ENCODE data around the gene PIPOX.

- TF ChIP-seq, protein P1, sequence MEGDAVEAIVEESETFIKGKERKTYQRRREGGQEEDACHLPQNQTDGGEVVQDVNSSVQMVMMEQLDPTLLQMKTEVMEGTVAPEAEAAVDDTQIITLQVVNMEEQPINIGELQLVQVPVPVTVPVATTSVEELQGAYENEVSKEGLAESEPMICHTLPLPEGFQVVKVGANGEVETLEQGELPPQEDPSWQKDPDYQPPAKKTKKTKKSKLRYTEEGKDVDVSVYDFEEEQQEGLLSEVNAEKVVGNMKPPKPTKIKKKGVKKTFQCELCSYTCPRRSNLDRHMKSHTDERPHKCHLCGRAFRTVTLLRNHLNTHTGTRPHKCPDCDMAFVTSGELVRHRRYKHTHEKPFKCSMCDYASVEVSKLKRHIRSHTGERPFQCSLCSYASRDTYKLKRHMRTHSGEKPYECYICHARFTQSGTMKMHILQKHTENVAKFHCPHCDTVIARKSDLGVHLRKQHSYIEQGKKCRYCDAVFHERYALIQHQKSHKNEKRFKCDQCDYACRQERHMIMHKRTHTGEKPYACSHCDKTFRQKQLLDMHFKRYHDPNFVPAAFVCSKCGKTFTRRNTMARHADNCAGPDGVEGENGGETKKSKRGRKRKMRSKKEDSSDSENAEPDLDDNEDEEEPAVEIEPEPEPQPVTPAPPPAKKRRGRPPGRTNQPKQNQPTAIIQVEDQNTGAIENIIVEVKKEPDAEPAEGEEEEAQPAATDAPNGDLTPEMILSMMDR (IDR thresholded peaks at IDR 0.05; ENCODE audit: extremely low read depth in 1 of 2, insufficient read depth in 1 of 2, low read depth in 1 of 2, low read length in 2 of 2): no peak
- TF ChIP-seq POLR2AphosphoS5 (IDR thresholded peaks at IDR 0.05; ENCODE audit: insufficient read depth, low read depth, low read length) (no peak), POLR2A (IDR thresholded peaks at IDR 0.05; ENCODE audit: low read depth, low read length) (no peak), MAX (IDR thresholded peaks at IDR 0.05; ENCODE audit: insufficient read depth, insufficient read length) (no peak)
Measured at GRCh38 chr17:29042026-29042678, 789 bp upstream of the PIPOX start.
